GM21825 (cell line): ENCODE data around the gene ZNF610.
A peak's percentile ranks its signal among the peaks of the same experiment; 100 is the strongest.

Experiments
- ATAC-seq: cut with Tn5 transposase; IDR thresholded peaks from one replicate; pipeline ENCODE4 v1.9.1; 2021; ENCODE audit warnings: mild to moderate bottlenecking, moderate library complexity; ENCODE audit not compliant: unreplicated experiment

ZNF610 gene

GRCh38 chr19:52397310-52398080 is 61.5 kb downstream of the ZNF610 start, which contains the start of gene ZNF528:
TSS of gene ZNF528 (plus strand) at chr19:52397849. CDS start at chr19:52402014, 4,165 bp downstream.
- ATAC-seq: peak; percentile 70

- ATAC-seq: no peak
Measured at GRCh38 chr19:52398081-52398441, 62.0 kb downstream of the ZNF610 start.

- no peak for ATAC-seq
Measured at GRCh38 chr19:52410276-52410675, 74.2 kb downstream of the ZNF610 start.

GRCh38 chr19:52415711-52416110 is 79.7 kb downstream of the ZNF610 start:
- ATAC-seq: no peak
